Measurements from ENCODE around the gene POMT1.

DNA sequence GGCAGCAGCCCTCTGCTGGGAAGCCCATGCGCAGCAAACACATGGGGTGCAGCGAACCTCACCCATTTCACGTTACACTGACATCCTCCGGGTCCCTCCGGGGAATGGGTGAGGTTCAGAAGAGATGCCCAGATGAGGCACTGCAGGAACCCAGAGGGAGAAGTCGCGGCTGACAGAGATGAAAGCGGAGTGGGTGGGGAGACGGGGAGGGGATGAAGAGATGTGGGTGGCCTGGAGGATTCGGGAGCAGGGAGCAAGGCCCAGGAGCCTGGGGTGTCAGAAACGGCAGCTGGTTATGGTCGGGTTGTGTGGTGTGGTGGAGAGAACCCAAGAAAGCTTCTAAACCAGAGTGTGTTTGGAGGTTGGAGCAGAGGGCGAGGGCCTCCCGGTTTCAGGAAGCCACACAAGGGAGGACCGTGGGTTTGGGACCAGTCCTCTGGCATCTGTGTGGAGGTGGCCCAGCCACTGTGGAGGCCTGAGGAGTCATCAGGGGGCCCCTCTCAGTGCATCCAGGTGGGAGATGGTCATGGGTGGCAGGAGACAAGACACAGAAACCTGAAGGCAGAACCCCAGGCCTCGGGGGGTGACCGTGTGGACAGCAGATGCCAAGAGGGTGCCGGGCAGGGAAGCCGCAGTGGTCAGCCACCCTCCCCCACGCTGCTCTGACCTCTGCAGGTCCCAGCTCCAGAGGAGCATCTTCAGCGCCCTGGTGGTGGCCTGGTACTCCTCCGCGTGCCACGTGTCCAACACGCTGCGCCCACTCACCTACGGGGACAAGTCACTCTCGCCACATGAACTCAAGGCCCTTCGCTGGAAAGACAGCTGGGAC is 19.8 kb downstream of the POMT1 start:
- TF ChIP-seq CTCF (IDR thresholded peaks at IDR 0.05) (no peak), POLR2A (IDR thresholded peaks at IDR 0.05) (no peak), POLR2AphosphoS5 (IDR thresholded peaks at IDR 0.05) (no peak)

Data from suprapubic skin (tissue), 4 donors.